ENCODE results near the gene HMX1. TPM values are rescaled to one million over a fixed set of nuclear protein-coding genes. Genes with fewer than 3 reads are reported as not detected.

The HMX1 gene
- total and polyA plus RNA-seq, 2 donors (not counting 3 experiments of a cell fraction or from before 2014, with no cell fraction given), result not detected

DNA sequence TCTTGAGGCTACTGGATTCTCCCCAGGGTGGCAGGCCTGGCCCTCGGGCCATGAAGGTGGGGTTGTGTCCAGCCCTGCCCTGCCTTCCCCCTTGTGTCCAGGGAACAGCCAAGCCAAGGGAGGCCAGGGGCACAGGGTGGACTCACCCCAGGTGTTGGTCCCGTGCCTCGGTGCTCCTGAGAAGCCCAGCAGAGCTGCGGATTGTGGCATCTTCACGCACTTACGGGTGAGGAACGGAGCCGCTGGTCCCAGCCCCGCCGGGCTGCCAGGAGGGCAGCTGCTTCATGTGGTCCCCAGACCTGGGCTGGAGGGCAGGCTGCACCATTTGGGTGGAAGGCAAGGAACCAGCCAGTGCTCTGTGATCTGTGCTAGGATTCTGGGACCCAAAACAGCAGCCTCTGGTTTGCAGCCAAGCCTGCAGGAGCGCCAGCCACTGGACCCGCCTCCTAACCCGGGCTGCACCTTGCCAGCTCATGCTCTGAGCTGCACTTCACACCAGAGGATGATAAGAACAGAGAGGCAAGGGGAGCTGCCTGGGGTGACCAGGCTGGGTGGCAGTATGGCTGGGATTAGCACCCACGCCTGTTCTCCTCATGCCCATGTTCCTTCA is 36.1 kb upstream of the HMX1 start:
- no peak for FAIRE-seq
- Histone ChIP-seq H3K36me3 (ENCODE audit: control insufficient read depth in 2 of 2, extremely low read depth in 1 of 2, insufficient read depth in 2 of 2, low read length in 2 of 2) (no peaks in the 10 kb centered on the region), H3K27ac (ENCODE audit: insufficient read depth, low read depth, low read length) (no peak overlapping the region), H3K79me2 (ENCODE audit: control insufficient read depth, insufficient read depth, low read length) (no peaks in the 10 kb centered on the region), H4K20me1 (replicated peaks; ENCODE audit: control insufficient read depth, extremely low read depth, insufficient read depth, low read length) (no peaks in the 10 kb centered on the region), H3K9me3 (replicated peaks; ENCODE audit: control insufficient read depth, insufficient read depth, low read length) (no peaks in the 10 kb centered on the region), H2AFZ (ENCODE audit: low read depth, low read length) (no peak overlapping the region), H3K4me1 (ENCODE audit: control insufficient read depth, extremely low read depth, insufficient read depth, low read length) (no peaks in the 10 kb centered on the region), H3K4me2 (ENCODE audit: insufficient read depth, low read length) (no peak overlapping the region), H3K27me3 (ENCODE audit: control insufficient read depth in 2 of 2, insufficient read depth in 2 of 2, low read length in 2 of 2) (no peaks in the 10 kb centered on the region), H3K4me3 (replicated peaks in 1 of 3; ENCODE audit: insufficient read depth in 1 of 3, low read depth in 1 of 3, low read length in 3 of 3) (no peak overlapping the region), H3K9ac (replicated peaks; ENCODE audit: extremely low read depth, insufficient read depth, low read length) (no peak overlapping the region), H3K9me1 (replicated peaks; ENCODE audit: control insufficient read depth, extremely low read depth, insufficient read depth, low read length) (no peaks in the 10 kb centered on the region)
- dilution Hi-C loops (cut with MboI; ENCODE audit: extremely low pct_ligation_motif_present, low sequenced_read_pairs) (no loop called here), intact Hi-C loops (cut with micrococcal nuclease) (no loop called here)
- no peak for DNase-seq (ENCODE audit: low read depth, low spot score)
- ChIA-PET POLR2A (no interaction called here), CTCF (no interaction called here)
- no TSS peak for BruUV-seq (replicated peaks)
- no peak for TF ChIP-seq JUN (IDR thresholded peaks at IDR 0.05; ENCODE audit: borderline replicate concordance, insufficient read depth, insufficient read length, low read depth)
- TF ChIP-seq, protein P1, sequence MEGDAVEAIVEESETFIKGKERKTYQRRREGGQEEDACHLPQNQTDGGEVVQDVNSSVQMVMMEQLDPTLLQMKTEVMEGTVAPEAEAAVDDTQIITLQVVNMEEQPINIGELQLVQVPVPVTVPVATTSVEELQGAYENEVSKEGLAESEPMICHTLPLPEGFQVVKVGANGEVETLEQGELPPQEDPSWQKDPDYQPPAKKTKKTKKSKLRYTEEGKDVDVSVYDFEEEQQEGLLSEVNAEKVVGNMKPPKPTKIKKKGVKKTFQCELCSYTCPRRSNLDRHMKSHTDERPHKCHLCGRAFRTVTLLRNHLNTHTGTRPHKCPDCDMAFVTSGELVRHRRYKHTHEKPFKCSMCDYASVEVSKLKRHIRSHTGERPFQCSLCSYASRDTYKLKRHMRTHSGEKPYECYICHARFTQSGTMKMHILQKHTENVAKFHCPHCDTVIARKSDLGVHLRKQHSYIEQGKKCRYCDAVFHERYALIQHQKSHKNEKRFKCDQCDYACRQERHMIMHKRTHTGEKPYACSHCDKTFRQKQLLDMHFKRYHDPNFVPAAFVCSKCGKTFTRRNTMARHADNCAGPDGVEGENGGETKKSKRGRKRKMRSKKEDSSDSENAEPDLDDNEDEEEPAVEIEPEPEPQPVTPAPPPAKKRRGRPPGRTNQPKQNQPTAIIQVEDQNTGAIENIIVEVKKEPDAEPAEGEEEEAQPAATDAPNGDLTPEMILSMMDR (IDR thresholded peaks at IDR 0.05; ENCODE audit: extremely low read depth in 1 of 2, insufficient read depth in 1 of 2, low read depth in 1 of 2, low read length in 2 of 2), result no peak
- no peak for TF ChIP-seq FOS (IDR thresholded peaks at IDR 0.05; ENCODE audit: borderline replicate concordance, insufficient read depth, low read length)
- TF ChIP-seq GATA2 (IDR thresholded peaks at IDR 0.05; ENCODE audit: insufficient read depth, insufficient read length, low read depth, low read length), result no peak
- TF ChIP-seq POLR2A (IDR thresholded peaks at IDR 0.05; ENCODE audit: low read depth, low read length), result no peak
- no peak for TF ChIP-seq MYC (IDR thresholded peaks at IDR 0.05; ENCODE audit: low read depth, low read length)
- TF ChIP-seq, protein P2, sequence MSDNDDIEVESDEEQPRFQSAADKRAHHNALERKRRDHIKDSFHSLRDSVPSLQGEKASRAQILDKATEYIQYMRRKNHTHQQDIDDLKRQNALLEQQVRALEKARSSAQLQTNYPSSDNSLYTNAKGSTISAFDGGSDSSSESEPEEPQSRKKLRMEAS (IDR thresholded peaks at IDR 0.05; ENCODE audit: insufficient read depth, insufficient read length), result no peak
- TF ChIP-seq EZH2 (IDR thresholded peaks at IDR 0.05; ENCODE audit: borderline replicate concordance, low read depth, low read length, severe bottlenecking), result no peak
- TF ChIP-seq POLR2AphosphoS5 (IDR thresholded peaks at IDR 0.05; ENCODE audit: insufficient read depth, low read depth, low read length), result no peak
